Gastroesophageal sphincter (tissue), 4 donors: ENCODE data around the gene WWTR1. TPM values are rescaled to one million over a fixed set of nuclear protein-coding genes. Genes with fewer than 3 reads are reported as not detected.

Source experiments
- ATAC-seq: fragments of 150-250 bp; one replicate; pipeline ENCODE4 v1.9.1; 2016; ENCODE audit warnings: mild to moderate bottlenecking, moderate library complexity
- H3K27ac ChIP-seq, 4 donors: fragments of 200-600 bp; sonication (generic) in 3 of 4; 1 replicate in 3 of 4; 2 replicates in 1 of 4; pipeline ENCODE4 v1.5.1; 2016 to 2019
- H3K27me3 ChIP-seq: fragments of 200-600 bp; sonication (generic); one replicate; pipeline ENCODE4 v1.5.1; 2019
- H3K36me3 ChIP-seq, 2 donors: fragments of 200-600 bp; sonication (generic); one replicate each; pipeline ENCODE4 v1.5.1; 2019; ENCODE audit warnings: control low read depth in 1 of 2
- H3K4me1 ChIP-seq, 3 donors: fragments of 200-600 bp; sonication (generic); 1 replicate in 2 of 3; 2 replicates in 1 of 3; pipeline ENCODE4 v1.5.1; 2016 to 2019; ENCODE audit warnings: control low read depth in 2 of 3
- H3K4me3 ChIP-seq, 2 donors: fragments of 200-600 bp; sonication (generic); one replicate each; pipeline ENCODE4 v1.5.1; 2019; ENCODE audit warnings: mild to moderate bottlenecking in 1 of 2, moderate library complexity in 1 of 2
- H3K9me3 ChIP-seq, 3 donors: fragments of 200-600 bp; sonication (generic); one replicate each; pipeline ENCODE4 v1.5.1; 2017 to 2019; ENCODE audit warnings: control low read depth in 2 of 3
- CTCF ChIP-seq, 4 experiments: fragments of 200-600 bp in 2 of 4; fragments of 450-650 bp in 2 of 4; sonication (generic) in 1 of 4; IDR thresholded peaks; one replicate each; pipeline ENCODE4 v1.5.1; 2017 to 2019; ENCODE audit warnings: antibody characterized with exemption in 4 of 4, mild to moderate bottlenecking in 2 of 4, moderate library complexity in 2 of 4
- EP300 ChIP-seq: sonication (generic); formaldehyde crosslinking; IDR thresholded peaks from one replicate; pipeline ENCODE4 v1.6.1; 2017; ENCODE audit warnings: antibody characterized with exemption, mild to moderate bottlenecking
- POLR2A ChIP-seq, 2 donors: fragments of 450-650 bp; IDR thresholded peaks; one replicate each; pipeline ENCODE4 v1.6.1; 2017; ENCODE audit warnings: antibody characterized with exemption in 2 of 2, mild to moderate bottlenecking in 2 of 2, moderate library complexity in 1 of 2
- POLR2AphosphoS5 ChIP-seq: sonication (generic); formaldehyde crosslinking; IDR thresholded peaks from one replicate; pipeline ENCODE4 v1.6.1; 2017; ENCODE audit warnings: antibody characterized with exemption
- WGBS, 2 donors: methylation state at CpG; one replicate each; pipeline ENCODE4 v1.1.5; 2018; ENCODE audit warnings: low coverage in 1 of 2; 5-methylcytosine and 5-hydroxymethylcytosine counted together
- total RNA-seq, 4 donors: library from RNA; depleted of rRNA; stranded (reverse); fragments of >200 nt; gene quantifications; one replicate each; pipeline ENCODE4 v1.1.0, GENCODE V29; 2016

The WWTR1 gene
- total RNA-seq, 4 donors from 2014 or later = 239 to 482 (median 321) TPM

- H3K4me3 ChIP-seq = no peak overlapping the region
- H3K27me3 ChIP-seq = no peaks in the 10 kb centered on the region
- peak overlapping the region in 3 of 4 donors; percentile 39 to 52 (median 44) for H3K27ac ChIP-seq
- 42 to 55% methylated on average over 2 of the region's 2 CpGs for WGBS, 2 donors
- no peak for ATAC-seq
- H3K9me3 ChIP-seq = no peaks in the 10 kb centered on the region
- TF ChIP-seq POLR2AphosphoS5 (no peak), POLR2A (IDR thresholded peaks at IDR 0.05) (no peak), EP300 (no peak), CTCF (IDR thresholded peaks at IDR 0.05) (no peak)
- peaks cover 0 to 26% of the 10 kb centered on the region in 2 donors for H3K36me3 ChIP-seq
- H3K4me1 ChIP-seq = peaks cover 23 to 92% (median 26%) of the 10 kb centered on the region in 3 donors
Measured at GRCh38 chr3:149567381-149567780, 90.4 kb downstream of the WWTR1 start.

- Histone ChIP-seq H3K4me1 (peaks cover 16 to 92% (median 17%) of the 10 kb centered on the region in 3 donors), H3K27ac (peak overlapping the region in 3 of 4 donors; percentile 39 to 52 (median 44)), H3K36me3 (peaks cover 0 to 16% of the 10 kb centered on the region in 2 donors), H3K4me3 (no peak overlapping the region), H3K9me3 (no peaks in the 10 kb centered on the region), H3K27me3 (no peaks in the 10 kb centered on the region)
- TF ChIP-seq EP300 = no peak
- WGBS, 2 donors = 25 to 44% methylated on average over 3 to 6 of the region's 6 CpGs
- ATAC-seq = no peak
Measured at GRCh38 chr3:149566292-149566975, 91.4 kb downstream of the WWTR1 start.

GRCh38 chr3:149564079-149564478 lies 93.7 kb downstream of the WWTR1 start:
- Histone ChIP-seq H3K4me1 (peaks cover 16 to 93% (median 22%) of the 10 kb centered on the region in 3 donors), H3K27me3 (no peaks in the 10 kb centered on the region), H3K36me3 (no peaks in the 10 kb centered on the region), H3K4me3 (no peak overlapping the region), H3K9me3 (no peaks in the 10 kb centered on the region), H3K27ac (no peak overlapping the region)
- no peak for TF ChIP-seq EP300
- no peak for TF ChIP-seq CTCF (IDR thresholded peaks at IDR 0.05)
- no peak for TF ChIP-seq POLR2AphosphoS5
- TF ChIP-seq POLR2A (IDR thresholded peaks at IDR 0.05) = no peak
- no peak for ATAC-seq
- 75 to 100% methylated on average over 1 to 2 of the region's 2 CpGs for WGBS, 2 donors

- Histone ChIP-seq H3K27ac (no peak overlapping the region), H3K4me3 (no peak overlapping the region), H3K9me3 (no peaks in the 10 kb centered on the region), H3K4me1 (peaks cover 16 to 91% (median 22%) of the 10 kb centered on the region in 3 donors), H3K36me3 (no peaks in the 10 kb centered on the region), H3K27me3 (no peaks in the 10 kb centered on the region)
- TF ChIP-seq CTCF (IDR thresholded peaks at IDR 0.05) (no peak), POLR2A (IDR thresholded peaks at IDR 0.05) (no peak), POLR2AphosphoS5 (no peak), EP300 (no peak)
- ATAC-seq = no peak
- 86 to 89% methylated on average over 5 of the region's 5 CpGs for WGBS, 2 donors
Measured at GRCh38 chr3:149563114-149563513, 94.7 kb downstream of the WWTR1 start.

GRCh38 chr3:149560617-149561016 lies 97.2 kb downstream of the WWTR1 start:
- WGBS, 2 donors = 45 to 55% methylated on average over 4 of the region's 4 CpGs
- no peak overlapping the region for H3K4me3 ChIP-seq
- no peaks in the 10 kb centered on the region for H3K9me3 ChIP-seq
- no peak overlapping the region for H3K27ac ChIP-seq
- no peak for ATAC-seq
- TF ChIP-seq CTCF (IDR thresholded peaks at IDR 0.05) (no peak), EP300 (no peak), POLR2A (IDR thresholded peaks at IDR 0.05) (no peak), POLR2AphosphoS5 (no peak)
- H3K4me1 ChIP-seq = peaks cover 6 to 84% (median 7%) of the 10 kb centered on the region in 3 donors
- no peaks in the 10 kb centered on the region for H3K36me3 ChIP-seq
- no peaks in the 10 kb centered on the region for H3K27me3 ChIP-seq
